Brain microvascular endothelial cell (primary cell): ENCODE data around the gene BICDL1.

Experiments
- DNase-seq: peaks from one replicate; pipeline ENCODE4 v3.0.0-alpha.2; 2020
- H3K27ac ChIP-seq: fragments of 250-450 bp; sonication (Bioruptor Pico); 2 replicates; pipeline ENCODE4 v1.5.1; 2020; ENCODE audit warnings: mild to moderate bottlenecking, moderate library complexity
- H3K27me3 ChIP-seq: fragments of 250-450 bp; sonication (Bioruptor Pico); replicated peaks from 2 replicates; pipeline ENCODE4 v1.5.1; 2020; ENCODE audit warnings: mild to moderate bottlenecking
- H3K36me3 ChIP-seq: fragments of 250-450 bp; sonication (Bioruptor Pico); replicated peaks from 2 replicates; pipeline ENCODE4 v1.5.1; 2020; ENCODE audit warnings: mild to moderate bottlenecking
- H3K4me3 ChIP-seq: 2 replicates; pipeline ENCODE4 v1.5.1; 2011; ENCODE audit warnings: low read depth, mild to moderate bottlenecking, control low read depth, low read length, moderate library complexity
- CTCF ChIP-seq: IDR thresholded peaks from 2 replicates; pipeline ENCODE4 v1.5.1; 2011; ENCODE audit warnings: low read depth, mild to moderate bottlenecking, moderate library complexity, low read length, control low read depth, inconsistent platforms; ENCODE audit errors: missing control alignments
- in situ Hi-C: cut with HindIII; loops from 2 replicates; pipeline ENCODE4 v1.10.0; 2017; ENCODE audit warnings: low sequenced_read_pairs, low pct_ligation_motif_present

The BICDL1 gene

GRCh38 chr12:120061575-120062214, 72.7 kb downstream of the BICDL1 start:
- no peak overlapping the region for H3K4me3 ChIP-seq
- no peak for DNase-seq
- H3K27me3 ChIP-seq = peaks cover 6% of the 10 kb centered on the region
- in situ Hi-C loops = no loop called here
- TF ChIP-seq CTCF = no peak
- H3K27ac ChIP-seq = no peak overlapping the region
- H3K36me3 ChIP-seq = no peaks in the 10 kb centered on the region

- no peaks in the 10 kb centered on the region for H3K36me3 ChIP-seq
- H3K27ac ChIP-seq = no peak overlapping the region
- no peak for TF ChIP-seq CTCF
- H3K4me3 ChIP-seq = no peak overlapping the region
- H3K27me3 ChIP-seq = peaks cover 7% of the 10 kb centered on the region
- in situ Hi-C loops = no loop called here
- no peak for DNase-seq
Measured at GRCh38 chr12:120062976-120063579, 74.0 kb downstream of the BICDL1 start.

- in situ Hi-C loops = no loop called here
- DNase-seq = no peak
- Histone ChIP-seq H3K4me3 (no peak overlapping the region), H3K27ac (no peak overlapping the region), H3K36me3 (no peaks in the 10 kb centered on the region), H3K27me3 (peaks cover 7% of the 10 kb centered on the region)
- TF ChIP-seq CTCF = no peak
Measured at GRCh38 chr12:120064054-120064940, 75.3 kb downstream of the BICDL1 start.

GRCh38 chr12:120065472-120065871, 76.4 kb downstream of the BICDL1 start:
- no peak for TF ChIP-seq CTCF
- no peak for DNase-seq
- no peak overlapping the region for H3K27ac ChIP-seq
- H3K36me3 ChIP-seq = no peaks in the 10 kb centered on the region
- no peak overlapping the region for H3K4me3 ChIP-seq
- in situ Hi-C loops = no loop called here
- peaks cover 7% of the 10 kb centered on the region for H3K27me3 ChIP-seq

GRCh38 chr12:120066341-120066740, 77.3 kb downstream of the BICDL1 start:
- no peak for DNase-seq
- TF ChIP-seq CTCF = no peak
- in situ Hi-C loops = no loop called here
- Histone ChIP-seq H3K27ac (no peak overlapping the region), H3K4me3 (no peak overlapping the region), H3K27me3 (peaks cover 7% of the 10 kb centered on the region), H3K36me3 (no peaks in the 10 kb centered on the region)
